Measurements from ENCODE around the gene TP53BP1. TPM values are rescaled to one million over a fixed set of nuclear protein-coding genes. Genes with fewer than 3 reads are reported as not detected.
A peak's percentile ranks its signal among the peaks of the same experiment; 100 is the strongest.

The TP53BP1 gene
- total RNA-seq, 1 donor from 2014 or later, result 99.5 TPM

GRCh38 chr15:43382310-43382709, 110.6 kb downstream of the TP53BP1 start:
- no peaks in the 10 kb centered on the region for H3K9me3 Mint-ChIP-seq
- peaks cover 15% of the 10 kb centered on the region for H3K36me3 Mint-ChIP-seq (ENCODE audit: low read depth)
- H3K4me1 Mint-ChIP-seq, result no peaks in the 10 kb centered on the region
- H3K4me3 Mint-ChIP-seq, result no peak overlapping the region
- H3K27ac Mint-ChIP-seq (ENCODE audit: unreplicated experiment), result no peak overlapping the region
- no peak for TF ChIP-seq CTCF (conservative IDR thresholded peaks at IDR 0.05)
- H3K27me3 Mint-ChIP-seq (ENCODE audit: low read depth), result no peaks in the 10 kb centered on the region
- DNase-seq (ENCODE audit: low read depth, low spot score), result no peak

- Mint-ChIP-seq H3K4me3 (no peak overlapping the region), H3K27me3 (ENCODE audit: low read depth) (no peaks in the 10 kb centered on the region), H3K4me1 (no peaks in the 10 kb centered on the region), H3K27ac (ENCODE audit: unreplicated experiment) (no peak overlapping the region), H3K36me3 (ENCODE audit: low read depth) (peaks cover 6% of the 10 kb centered on the region), H3K9me3 (no peaks in the 10 kb centered on the region)
- TF ChIP-seq CTCF (conservative IDR thresholded peaks at IDR 0.05), result no peak
- no peak for DNase-seq (ENCODE audit: low read depth, low spot score)
Measured at GRCh38 chr15:43378601-43379000, 114.4 kb downstream of the TP53BP1 start.

GRCh38 chr15:43376017-43376705, 116.8 kb downstream of the TP53BP1 start:
- H3K27me3 Mint-ChIP-seq (ENCODE audit: low read depth), result no peaks in the 10 kb centered on the region
- H3K9me3 Mint-ChIP-seq, result no peaks in the 10 kb centered on the region
- H3K4me3 Mint-ChIP-seq, result peak overlapping the region; percentile 61
- no peak overlapping the region for H3K27ac Mint-ChIP-seq (ENCODE audit: unreplicated experiment)
- peak; percentile 72 for TF ChIP-seq CTCF (conservative IDR thresholded peaks at IDR 0.05)
- DNase-seq (ENCODE audit: low read depth, low spot score), result peak; percentile 12
- H3K4me1 Mint-ChIP-seq, result peaks cover 17% of the 10 kb centered on the region
- H3K36me3 Mint-ChIP-seq (ENCODE audit: low read depth), result peaks cover 6% of the 10 kb centered on the region

GRCh38 chr15:43370975-43371974, 121.7 kb downstream of the TP53BP1 start, which contains the start of the genes TUBGCP4 and ZSCAN29:
Gene TUBGCP4 (plus strand): TSS chr15:43371101. CDS start chr15:43371355, 254 bp downstream.
Gene ZSCAN29 (minus strand): TSS chr15:43371043. CDS start chr15:43369913, 1,130 bp downstream.
- H3K9me3 Mint-ChIP-seq, result peaks cover 12% of the 10 kb centered on the region
- peak; percentile 84 for DNase-seq (ENCODE audit: low read depth, low spot score)
- peak within 1 kb of the TSS; percentile 87 for H3K27ac Mint-ChIP-seq (ENCODE audit: unreplicated experiment)
- TF ChIP-seq CTCF (conservative IDR thresholded peaks at IDR 0.05), result peak; percentile 54
- H3K27me3 Mint-ChIP-seq (ENCODE audit: low read depth), result no peaks in the 10 kb centered on the region
- H3K4me1 Mint-ChIP-seq, result peaks cover 57% of the 10 kb centered on the region
- peak within 1 kb of the TSS; percentile 94 for H3K4me3 Mint-ChIP-seq
- peaks cover 38% of the 10 kb centered on the region for H3K36me3 Mint-ChIP-seq (ENCODE audit: low read depth)

GRCh38 chr15:43370310-43370974, 122.5 kb downstream of the TP53BP1 start:
- H3K36me3 Mint-ChIP-seq (ENCODE audit: low read depth), result peaks cover 45% of the 10 kb centered on the region
- no peak for TF ChIP-seq CTCF (conservative IDR thresholded peaks at IDR 0.05)
- no peaks in the 10 kb centered on the region for H3K27me3 Mint-ChIP-seq (ENCODE audit: low read depth)
- peaks cover 60% of the 10 kb centered on the region for H3K4me1 Mint-ChIP-seq
- DNase-seq (ENCODE audit: low read depth, low spot score), result peak; percentile 27
- peak overlapping the region; percentile 94 for H3K4me3 Mint-ChIP-seq
- H3K9me3 Mint-ChIP-seq, result peaks cover 12% of the 10 kb centered on the region
- peak overlapping the region; percentile 79 for H3K27ac Mint-ChIP-seq (ENCODE audit: unreplicated experiment)
